ENCODE results near the gene RFX5.

DNA sequence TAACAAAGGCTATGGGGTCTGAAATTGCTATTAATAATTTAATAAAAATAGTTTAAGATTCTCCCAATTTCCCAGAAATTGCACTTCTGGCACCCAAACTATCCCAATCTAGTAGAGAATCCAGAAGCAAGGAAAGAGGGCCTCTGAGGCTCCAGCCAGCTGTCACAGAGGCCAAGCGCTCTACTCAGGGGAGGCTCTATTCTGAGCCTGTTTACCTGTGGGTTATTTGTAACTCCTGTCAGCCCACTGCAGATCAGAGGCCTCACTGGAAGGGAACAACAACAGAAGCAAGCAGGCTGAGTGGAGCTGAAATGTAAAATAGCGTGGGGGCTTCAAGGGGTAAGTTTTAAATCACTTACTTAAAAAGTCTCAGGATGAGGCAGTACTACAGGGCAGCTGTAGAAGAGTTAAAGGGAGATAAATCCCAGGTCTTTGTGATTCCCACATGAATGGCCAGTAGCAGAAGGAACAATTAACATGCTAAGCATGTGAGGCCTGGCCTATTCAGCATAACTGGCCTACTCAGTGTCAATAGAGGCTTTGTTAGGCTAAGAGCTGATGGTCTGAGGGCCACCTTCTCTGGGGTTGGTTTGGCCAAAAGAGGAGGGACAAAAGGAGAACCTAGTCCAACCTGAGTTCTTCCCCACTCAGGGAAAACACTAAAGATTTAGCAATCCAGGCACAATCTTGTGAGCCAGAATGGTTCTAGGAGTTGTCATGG is 52.1 kb downstream of the RFX5 start:
- TF ChIP-seq, protein P1, sequence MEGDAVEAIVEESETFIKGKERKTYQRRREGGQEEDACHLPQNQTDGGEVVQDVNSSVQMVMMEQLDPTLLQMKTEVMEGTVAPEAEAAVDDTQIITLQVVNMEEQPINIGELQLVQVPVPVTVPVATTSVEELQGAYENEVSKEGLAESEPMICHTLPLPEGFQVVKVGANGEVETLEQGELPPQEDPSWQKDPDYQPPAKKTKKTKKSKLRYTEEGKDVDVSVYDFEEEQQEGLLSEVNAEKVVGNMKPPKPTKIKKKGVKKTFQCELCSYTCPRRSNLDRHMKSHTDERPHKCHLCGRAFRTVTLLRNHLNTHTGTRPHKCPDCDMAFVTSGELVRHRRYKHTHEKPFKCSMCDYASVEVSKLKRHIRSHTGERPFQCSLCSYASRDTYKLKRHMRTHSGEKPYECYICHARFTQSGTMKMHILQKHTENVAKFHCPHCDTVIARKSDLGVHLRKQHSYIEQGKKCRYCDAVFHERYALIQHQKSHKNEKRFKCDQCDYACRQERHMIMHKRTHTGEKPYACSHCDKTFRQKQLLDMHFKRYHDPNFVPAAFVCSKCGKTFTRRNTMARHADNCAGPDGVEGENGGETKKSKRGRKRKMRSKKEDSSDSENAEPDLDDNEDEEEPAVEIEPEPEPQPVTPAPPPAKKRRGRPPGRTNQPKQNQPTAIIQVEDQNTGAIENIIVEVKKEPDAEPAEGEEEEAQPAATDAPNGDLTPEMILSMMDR (IDR thresholded peaks at IDR 0.05) = no peak
- no peak for TF ChIP-seq POLR2A (IDR thresholded peaks at IDR 0.05)

Measured in thyroid gland (tissue), 4 donors.